HEK293 (cell line): ENCODE measurements around the gene AK8.
A peak's percentile ranks its signal among the peaks of the same experiment; 100 is the strongest.

Source experiments
- CTCF ChIA-PET: fragments of 350-600 bp; formaldehyde crosslinking; extraction: SDS; loops from one replicate; lab custom pipeline; 2021; ENCODE audit warnings: antibody characterized with exemption; lab: Yijun Ruan, JAX
- POLR2A ChIA-PET: fragments of 300-600 bp; formaldehyde crosslinking; extraction: SDS; loops from one replicate; lab custom pipeline; 2020; ENCODE audit warnings: antibody characterized with exemption, inconsistent platforms; lab: Yijun Ruan, JAX
- H3K27ac ChIP-seq: fragments of 200-500 bp; sonication (Bioruptor generic); 2 replicates; pipeline ENCODE4 v1.5.1; 2014; ENCODE audit warnings: low read depth, low read length, control low read depth, inconsistent platforms; ENCODE audit errors: extremely low read depth
- H3K36me3 ChIP-seq, 2 experiments: fragments of 200-500 bp in 1 of 2; sonication (Bioruptor generic) in 1 of 2; 1 replicate in 1 of 2; 2 replicates in 1 of 2; pipeline ENCODE4 v1.5.1; 2014 to 2017; ENCODE audit warnings: inconsistent platforms in 2 of 2, low read length in 2 of 2; ENCODE audit not compliant: control insufficient read depth in 2 of 2, insufficient read depth in 1 of 2
- H3K4me1 ChIP-seq: fragments of 200-500 bp; sonication (Bioruptor generic); 2 replicates; pipeline ENCODE4 v1.5.1; 2014; ENCODE audit warnings: mild to moderate bottlenecking, low read length, inconsistent platforms; ENCODE audit not compliant: control insufficient read depth, insufficient read depth
- H3K4me3 ChIP-seq: 2 replicates; pipeline ENCODE4 v1.5.1; 2011; ENCODE audit warnings: low read depth, mild to moderate bottlenecking, control low read depth, low read length, moderate library complexity
- H3K9me3 ChIP-seq: fragments of 200-500 bp; sonication (Bioruptor generic); 2 replicates; pipeline ENCODE4 v1.5.1; 2014; ENCODE audit warnings: low read depth, low read length, inconsistent platforms; ENCODE audit not compliant: control insufficient read depth, insufficient read depth
- KLF10 ChIP-seq: fragments of 450-650 bp; IDR thresholded peaks from 2 replicates; pipeline ENCODE4 v1.5.1; 2018; ENCODE audit warnings: missing biosample characterization, mild to moderate bottlenecking, missing genetic modification characterization
- REPIN1 ChIP-seq: fragments of 450-650 bp; formaldehyde crosslinking; IDR thresholded peaks from 2 replicates; pipeline ENCODE4 v1.5.1; 2017; ENCODE audit warnings: missing biosample characterization, missing genetic modification characterization, low read depth
- ZBTB1 ChIP-seq: fragments of 450-650 bp; formaldehyde crosslinking; IDR thresholded peaks from 2 replicates; pipeline ENCODE4 v1.5.1; 2016; ENCODE audit warnings: missing biosample characterization, missing genetic modification characterization
- ZBTB17 ChIP-seq: fragments of 450-650 bp; formaldehyde crosslinking; IDR thresholded peaks from 2 replicates; pipeline ENCODE4 v1.5.1; 2016; ENCODE audit warnings: missing biosample characterization, missing genetic modification characterization
- ZNF114 ChIP-seq: fragments of 450-650 bp; formaldehyde crosslinking; IDR thresholded peaks from 2 replicates; pipeline ENCODE4 v1.5.0; 2017; ENCODE audit warnings: missing biosample characterization, missing genetic modification characterization
- ZNF132 ChIP-seq: fragments of 450-650 bp; formaldehyde crosslinking; IDR thresholded peaks from 2 replicates; pipeline ENCODE4 v1.5.1; 2017; ENCODE audit warnings: missing biosample characterization, missing genetic modification characterization, borderline replicate concordance
- ZNF174 ChIP-seq: fragments of 450-650 bp; formaldehyde crosslinking; IDR thresholded peaks from 2 replicates; pipeline ENCODE4 v1.5.0; 2017; ENCODE audit warnings: missing biosample characterization, mild to moderate bottlenecking, missing genetic modification characterization
- ZNF350 ChIP-seq: fragments of 450-650 bp; formaldehyde crosslinking; IDR thresholded peaks from 2 replicates; pipeline ENCODE4 v1.5.0; 2017; ENCODE audit warnings: missing biosample characterization, mild to moderate bottlenecking, missing genetic modification characterization
- ZNF366 ChIP-seq: fragments of 450-650 bp; formaldehyde crosslinking; conservative IDR thresholded peaks from 2 replicates; pipeline ENCODE4 v1.5.1; 2016; ENCODE audit warnings: missing biosample characterization, missing genetic modification characterization
- ZNF404 ChIP-seq: fragments of 450-650 bp; formaldehyde crosslinking; IDR thresholded peaks from 2 replicates; pipeline ENCODE4 v1.5.1; 2017; ENCODE audit warnings: missing biosample characterization, missing genetic modification characterization
- ZNF416 ChIP-seq: fragments of 450-650 bp; formaldehyde crosslinking; IDR thresholded peaks from 2 replicates; pipeline ENCODE4 v1.5.1; 2016; ENCODE audit warnings: missing biosample characterization, missing genetic modification characterization
- ZNF423 ChIP-seq: fragments of 450-650 bp; formaldehyde crosslinking; IDR thresholded peaks from 2 replicates; pipeline ENCODE4 v1.5.1; 2016; ENCODE audit warnings: missing biosample characterization, missing genetic modification characterization
- ZNF433 ChIP-seq: fragments of 450-650 bp; formaldehyde crosslinking; IDR thresholded peaks from 2 replicates; pipeline ENCODE4 v1.5.1; 2016; ENCODE audit warnings: missing biosample characterization, missing genetic modification characterization, low read depth
- ZNF521 ChIP-seq: fragments of 450-650 bp; formaldehyde crosslinking; IDR thresholded peaks from 2 replicates; pipeline ENCODE4 v1.5.1; 2017; ENCODE audit warnings: missing biosample characterization, mild to moderate bottlenecking, missing genetic modification characterization
- ZNF560 ChIP-seq: fragments of 450-650 bp; formaldehyde crosslinking; IDR thresholded peaks from 2 replicates; pipeline ENCODE4 v1.5.1; 2017; ENCODE audit warnings: missing biosample characterization, missing genetic modification characterization, borderline replicate concordance
- ZNF561 ChIP-seq: fragments of 450-650 bp; IDR thresholded peaks from 2 replicates; pipeline ENCODE4 v1.5.1; 2018; ENCODE audit warnings: missing biosample characterization, missing genetic modification characterization, borderline replicate concordance
- ZNF777 ChIP-seq: fragments of 450-650 bp; formaldehyde crosslinking; IDR thresholded peaks from 2 replicates; pipeline ENCODE4 v1.5.1; 2017; ENCODE audit warnings: missing biosample characterization, missing genetic modification characterization, borderline replicate concordance
- TF ChIP-seq, protein P1 (sequence below): fragments of 450-650 bp; formaldehyde crosslinking; IDR thresholded peaks from 2 replicates; pipeline ENCODE4 v1.5.1; 2016; ENCODE audit warnings: missing biosample characterization, missing genetic modification characterization
- TF ChIP-seq, protein P2 (sequence below): fragments of 450-650 bp; formaldehyde crosslinking; IDR thresholded peaks from 2 replicates; pipeline ENCODE4 v1.5.1; 2016; ENCODE audit warnings: missing biosample characterization, missing genetic modification characterization
- TF ChIP-seq, protein P3 (sequence below): fragments of 450-650 bp; formaldehyde crosslinking; IDR thresholded peaks from 2 replicates; pipeline ENCODE4 v1.5.1; 2016; ENCODE audit warnings: missing biosample characterization, missing genetic modification characterization

The AK8 gene

DNA sequence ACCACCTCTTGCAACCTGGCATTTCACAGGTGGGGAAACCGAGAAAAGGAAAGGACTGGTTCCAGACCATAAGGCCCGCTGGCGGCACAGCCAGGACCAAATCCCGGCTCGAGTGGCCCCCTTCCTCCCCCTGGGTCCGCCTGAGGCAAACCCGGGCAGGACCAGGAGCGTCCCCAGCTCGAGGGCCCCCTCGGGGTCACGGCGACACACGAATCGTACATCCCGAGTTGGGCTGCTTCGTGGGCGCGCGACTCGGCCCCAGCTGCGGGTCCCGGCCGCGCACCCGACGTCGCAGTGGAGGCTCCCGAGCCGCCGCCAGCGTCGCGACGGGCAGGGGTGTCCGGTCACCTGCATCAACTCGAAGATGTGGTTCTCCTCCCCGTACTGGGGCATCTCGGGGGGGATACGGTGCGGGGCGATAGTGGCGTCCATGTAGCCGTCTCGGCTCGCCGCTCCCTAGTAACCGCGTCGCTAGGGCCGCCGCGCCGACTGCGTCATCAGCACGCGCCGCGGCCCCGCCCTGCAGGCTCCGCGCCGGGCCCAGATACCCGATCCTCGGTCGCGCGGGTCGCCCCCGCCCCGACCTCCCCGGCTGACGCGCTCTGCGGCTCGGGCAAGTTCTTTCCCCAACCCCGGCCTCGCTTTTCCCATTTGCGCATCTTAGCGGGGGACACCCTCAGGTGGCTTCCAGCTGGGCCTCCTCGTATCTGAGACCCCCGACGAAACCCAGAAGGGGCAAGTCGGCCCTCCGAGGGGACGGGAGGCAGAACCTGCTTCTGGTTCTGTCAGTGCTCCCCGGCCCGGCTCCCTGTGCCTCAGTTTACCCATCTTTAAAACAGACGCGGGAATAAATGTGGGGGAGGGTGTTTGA, at the start of gene AK8 (continued):
- peak; percentile 98 for TF ChIP-seq ZNF777
- no peak for TF ChIP-seq ZNF433 (tag by site-specific recombination)
- TF ChIP-seq, protein P1, sequence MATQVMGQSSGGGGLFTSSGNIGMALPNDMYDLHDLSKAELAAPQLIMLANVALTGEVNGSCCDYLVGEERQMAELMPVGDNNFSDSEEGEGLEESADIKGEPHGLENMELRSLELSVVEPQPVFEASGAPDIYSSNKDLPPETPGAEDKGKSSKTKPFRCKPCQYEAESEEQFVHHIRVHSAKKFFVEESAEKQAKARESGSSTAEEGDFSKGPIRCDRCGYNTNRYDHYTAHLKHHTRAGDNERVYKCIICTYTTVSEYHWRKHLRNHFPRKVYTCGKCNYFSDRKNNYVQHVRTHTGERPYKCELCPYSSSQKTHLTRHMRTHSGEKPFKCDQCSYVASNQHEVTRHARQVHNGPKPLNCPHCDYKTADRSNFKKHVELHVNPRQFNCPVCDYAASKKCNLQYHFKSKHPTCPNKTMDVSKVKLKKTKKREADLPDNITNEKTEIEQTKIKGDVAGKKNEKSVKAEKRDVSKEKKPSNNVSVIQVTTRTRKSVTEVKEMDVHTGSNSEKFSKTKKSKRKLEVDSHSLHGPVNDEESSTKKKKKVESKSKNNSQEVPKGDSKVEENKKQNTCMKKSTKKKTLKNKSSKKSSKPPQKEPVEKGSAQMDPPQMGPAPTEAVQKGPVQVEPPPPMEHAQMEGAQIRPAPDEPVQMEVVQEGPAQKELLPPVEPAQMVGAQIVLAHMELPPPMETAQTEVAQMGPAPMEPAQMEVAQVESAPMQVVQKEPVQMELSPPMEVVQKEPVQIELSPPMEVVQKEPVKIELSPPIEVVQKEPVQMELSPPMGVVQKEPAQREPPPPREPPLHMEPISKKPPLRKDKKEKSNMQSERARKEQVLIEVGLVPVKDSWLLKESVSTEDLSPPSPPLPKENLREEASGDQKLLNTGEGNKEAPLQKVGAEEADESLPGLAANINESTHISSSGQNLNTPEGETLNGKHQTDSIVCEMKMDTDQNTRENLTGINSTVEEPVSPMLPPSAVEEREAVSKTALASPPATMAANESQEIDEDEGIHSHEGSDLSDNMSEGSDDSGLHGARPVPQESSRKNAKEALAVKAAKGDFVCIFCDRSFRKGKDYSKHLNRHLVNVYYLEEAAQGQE (tag by site-specific recombination), result no peak
- no peak; the same call in 1 of the 2 replicates for TF ChIP-seq ZNF561
- no peak for TF ChIP-seq ZNF521 (tag by site-specific recombination)
- TF ChIP-seq, protein P2, sequence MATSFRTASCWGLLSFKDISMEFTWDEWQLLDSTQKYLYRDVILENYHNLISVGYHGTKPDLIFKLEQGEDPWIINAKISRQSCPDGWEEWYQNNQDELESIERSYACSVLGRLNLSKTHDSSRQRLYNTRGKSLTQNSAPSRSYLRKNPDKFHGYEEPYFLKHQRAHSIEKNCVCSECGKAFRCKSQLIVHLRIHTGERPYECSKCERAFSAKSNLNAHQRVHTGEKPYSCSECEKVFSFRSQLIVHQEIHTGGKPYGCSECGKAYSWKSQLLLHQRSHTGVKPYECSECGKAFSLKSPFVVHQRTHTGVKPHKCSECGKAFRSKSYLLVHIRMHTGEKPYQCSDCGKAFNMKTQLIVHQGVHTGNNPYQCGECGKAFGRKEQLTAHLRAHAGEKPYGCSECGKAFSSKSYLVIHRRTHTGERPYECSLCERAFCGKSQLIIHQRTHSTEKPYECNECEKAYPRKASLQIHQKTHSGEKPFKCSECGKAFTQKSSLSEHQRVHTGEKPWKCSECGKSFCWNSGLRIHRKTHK (tag by site-specific recombination), result no peak
- peak; percentile 77; the same call in 1 of the 2 replicates for TF ChIP-seq KLF10 (tag by site-specific recombination)
- no peak for TF ChIP-seq ZNF416 (tag by site-specific recombination)
- TF ChIP-seq, all 188 proteins: peak for 46

DNA sequence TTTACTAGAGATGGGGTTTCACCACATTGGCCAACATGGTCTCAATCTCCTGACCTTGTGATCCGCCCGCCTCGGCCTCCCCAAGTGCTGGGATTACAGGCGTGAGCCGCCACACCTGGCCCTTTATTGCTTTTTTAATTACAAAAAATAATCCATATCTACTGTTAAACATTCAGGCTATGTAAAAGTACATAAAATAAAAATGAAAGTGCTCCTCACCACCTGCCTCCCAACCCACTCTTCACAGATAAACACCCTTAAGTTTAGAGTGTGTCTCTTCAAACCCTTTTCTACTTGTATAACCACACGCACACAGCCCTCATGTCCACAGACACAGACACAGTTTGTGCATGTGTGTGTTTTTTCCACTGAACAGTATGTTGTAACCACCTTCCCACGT, 49.6 kb upstream of the AK8 start:
- H3K4me3 ChIP-seq, result no peak overlapping the region
- no peaks in the 10 kb centered on the region for H3K4me1 ChIP-seq
- H3K27ac ChIP-seq, result no peak overlapping the region
- CTCF ChIA-PET, result interaction anchor here (0.9 to 5.3 kb wide), 5 partner anchors 17 to 559 kb away, joined by 3 to 27 read pairs (median 4); partner anchors contain the start of gene GFI1B
- TF ChIP-seq ZNF114, result no peak
- TF ChIP-seq, protein P2 (tag by site-specific recombination), result no peak
- TF ChIP-seq ZNF433 (tag by site-specific recombination), result no peak
- TF ChIP-seq ZNF560, result no peak
- TF ChIP-seq ZNF404 (tag by site-specific recombination), result no peak
- no peak for TF ChIP-seq ZBTB17 (tag by site-specific recombination)
- TF ChIP-seq, all 188 proteins: peak for 0
- Histone ChIP-seq H3K36me3 (peaks cover 0 to 74% of the 10 kb centered on the region in 2 experiments), H3K9me3 (no peaks in the 10 kb centered on the region)
- POLR2A ChIA-PET, result interaction anchor here (0.9 kb wide), 1 partner anchor 22 kb away, joined by 3 read pairs; no protein-coding TSS in a partner anchor

DNA sequence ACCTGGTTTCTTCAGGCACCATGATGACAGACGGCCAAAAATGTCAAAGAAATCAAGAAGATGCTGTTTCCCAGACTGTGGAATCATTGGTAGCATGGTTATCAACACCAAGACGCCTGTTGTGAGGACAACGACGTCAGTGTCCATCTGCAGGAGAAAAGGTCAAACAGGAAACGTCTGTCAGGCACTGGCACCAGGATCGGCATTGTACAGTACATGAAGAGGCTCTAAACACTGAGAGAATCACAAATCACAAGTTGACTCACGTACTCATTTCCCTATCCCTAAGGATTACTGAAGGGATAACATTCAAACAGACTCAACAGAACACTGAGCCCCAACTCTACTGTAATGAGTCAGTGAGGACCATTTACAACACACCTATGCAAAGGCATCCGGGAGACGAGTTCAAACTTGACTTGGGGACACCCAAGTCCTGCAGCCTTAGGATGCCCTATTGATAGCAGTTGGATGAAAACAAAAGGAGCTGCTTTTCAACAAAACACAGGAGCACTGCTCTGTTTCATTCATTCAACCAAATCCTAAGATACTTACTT, 45.3 kb upstream of the AK8 start:
- POLR2A ChIA-PET, result no interaction called here
- TF ChIP-seq REPIN1 (tag by site-specific recombination) (no peak), ZNF350 (tag by site-specific recombination) (no peak), ZNF366 (tag by site-specific recombination) (no peak), ZNF423 (no peak), ZNF132 (tag by site-specific recombination) (no peak), ZBTB1 (tag by site-specific recombination) (no peak), ZNF174 (tag by site-specific recombination) (no peak)
- TF ChIP-seq, protein P3, sequence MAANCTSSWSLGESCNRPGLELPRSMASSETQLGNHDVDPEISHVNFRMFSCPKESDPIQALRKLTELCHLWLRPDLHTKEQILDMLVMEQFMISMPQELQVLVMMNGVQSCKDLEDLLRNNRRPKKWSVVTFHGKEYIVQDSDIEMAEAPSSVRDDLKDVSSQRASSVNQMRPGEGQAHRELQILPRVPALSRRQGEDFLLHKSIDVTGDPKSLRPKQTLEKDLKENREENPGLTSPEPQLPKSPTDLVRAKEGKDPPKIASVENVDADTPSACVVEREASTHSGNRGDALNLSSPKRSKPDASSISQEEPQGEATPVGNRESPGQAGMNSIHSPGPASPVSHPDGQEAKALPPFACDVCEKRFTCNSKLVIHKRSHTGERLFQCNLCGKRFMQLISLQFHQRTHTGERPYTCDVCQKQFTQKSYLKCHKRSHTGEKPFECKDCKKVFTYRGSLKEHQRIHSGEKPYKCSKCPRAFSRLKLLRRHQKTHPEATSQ (tag by site-specific recombination), result no peak
- Histone ChIP-seq H3K27ac (no peak overlapping the region), H3K4me3 (no peak overlapping the region), H3K9me3 (no peaks in the 10 kb centered on the region), H3K4me1 (no peaks in the 10 kb centered on the region), H3K36me3 (peaks cover 16 to 90% of the 10 kb centered on the region in 2 experiments)
- CTCF ChIA-PET, result interaction anchor here (1.5 to 16.4 kb wide), 3 partner anchors 13 to 52 kb away, joined by 3 to 160 read pairs (median 4); no protein-coding TSS in a partner anchor
